NCI-H748 treated with DMSO at 0.1 percent for 48 hours (cell line): Measurements from ENCODE around the gene TEDC2.
"Not testable (repeated sequence)": the region's sequence is repeated elsewhere in the genome, so short reads cannot be mapped to it uniquely, and the experiment has no call there.

Experiments used
- DNase-seq: peaks from one replicate; lab custom pipeline; 2025; lab: John Stamatoyannopoulos, UW

The TEDC2 gene

DNA sequence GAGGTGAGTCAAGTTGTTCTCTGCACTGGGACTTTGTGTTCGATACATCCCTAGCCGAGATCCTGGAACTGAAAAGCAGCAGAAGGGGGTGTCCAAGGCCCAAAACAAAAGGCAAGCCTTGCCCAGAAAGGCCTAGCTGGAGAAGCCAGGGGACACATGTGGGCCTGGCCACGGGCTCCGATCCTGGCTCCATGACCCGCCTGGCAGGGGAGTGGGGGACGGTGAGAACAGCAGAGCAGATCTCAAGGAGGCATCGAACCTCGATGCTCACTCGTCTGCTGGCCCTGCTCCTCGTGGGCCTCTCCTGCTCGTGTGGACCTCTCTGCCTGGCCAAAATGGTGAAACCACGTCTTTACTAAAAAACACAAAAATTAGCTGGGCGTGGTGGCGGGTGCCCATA is 21.8 kb upstream of the TEDC2 start:
- DNase-seq, result no peak

DNA sequence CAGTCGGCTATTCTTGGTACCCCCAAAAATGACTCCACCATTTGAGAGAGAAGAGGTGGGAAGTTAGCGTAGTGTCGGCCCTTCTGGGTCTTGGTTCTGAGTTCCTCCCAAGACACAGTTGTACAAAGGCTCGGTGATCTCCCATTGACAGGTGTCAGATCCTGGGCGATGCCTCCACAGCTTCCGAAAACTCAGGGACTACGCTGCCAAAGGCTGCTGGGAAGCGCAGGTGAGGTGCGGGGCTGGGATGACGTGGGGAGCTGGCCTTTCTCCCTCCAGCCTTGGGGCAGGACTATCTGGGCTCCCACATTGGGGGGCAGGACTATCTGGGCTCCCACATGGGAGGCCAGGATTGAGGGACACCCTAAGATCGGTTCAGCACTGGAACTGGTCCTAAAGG is 20.3 kb upstream of the TEDC2 start:
- no peak for DNase-seq

DNA sequence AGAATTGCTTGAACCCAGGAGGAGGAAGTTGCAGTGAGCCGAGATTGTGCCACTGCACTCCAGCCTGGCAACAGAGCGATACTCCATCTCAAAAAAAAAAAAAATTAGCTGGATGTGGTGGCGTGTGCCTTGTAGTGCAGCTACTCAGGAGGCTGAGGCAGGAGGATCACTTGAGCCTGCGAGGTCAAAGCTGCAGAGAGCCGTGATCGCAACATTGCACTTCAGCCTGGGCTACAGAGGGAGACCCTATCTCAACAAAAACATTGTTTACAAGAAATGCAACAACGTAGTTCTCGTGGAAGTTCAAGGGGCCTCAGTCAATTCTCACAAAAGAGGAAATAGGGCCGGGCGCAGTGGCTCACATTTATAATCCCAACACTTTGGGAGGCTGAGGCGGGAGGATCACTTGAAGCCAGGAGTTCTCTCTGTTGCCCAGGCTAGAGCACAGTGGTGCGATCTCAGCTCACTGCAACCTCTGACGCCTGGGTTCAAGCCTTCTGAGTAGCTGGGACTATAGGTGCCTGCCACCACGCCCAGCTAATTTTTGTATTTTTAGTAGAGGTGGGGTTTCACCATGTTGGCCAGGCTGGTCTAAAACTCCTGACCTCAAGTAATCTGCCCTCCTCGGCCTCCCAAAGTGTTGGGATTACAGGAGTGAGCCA is 18.6 kb upstream of the TEDC2 start:
- DNase-seq, result not testable (repeated sequence)

DNA sequence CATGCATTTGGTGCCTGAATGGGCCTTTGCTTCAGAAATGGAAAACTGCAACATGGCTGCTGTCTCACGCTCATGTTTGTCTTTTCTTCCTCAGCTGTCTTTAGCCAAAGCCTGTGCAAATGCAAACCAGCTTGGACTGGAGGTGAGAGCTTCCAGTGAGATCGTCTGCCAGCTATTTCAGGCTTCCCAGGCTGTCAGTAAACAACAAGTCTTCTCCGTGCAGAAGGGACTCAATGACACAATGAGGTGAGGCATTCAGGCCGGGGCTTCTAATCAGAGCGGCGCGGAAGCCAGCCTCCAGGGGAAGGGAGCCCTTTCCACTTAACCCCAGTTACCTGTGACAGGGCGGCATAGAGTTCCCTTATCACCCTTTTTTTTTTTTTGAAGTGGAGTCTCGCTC is 16.4 kb upstream of the TEDC2 start:
- no peak for DNase-seq

DNA sequence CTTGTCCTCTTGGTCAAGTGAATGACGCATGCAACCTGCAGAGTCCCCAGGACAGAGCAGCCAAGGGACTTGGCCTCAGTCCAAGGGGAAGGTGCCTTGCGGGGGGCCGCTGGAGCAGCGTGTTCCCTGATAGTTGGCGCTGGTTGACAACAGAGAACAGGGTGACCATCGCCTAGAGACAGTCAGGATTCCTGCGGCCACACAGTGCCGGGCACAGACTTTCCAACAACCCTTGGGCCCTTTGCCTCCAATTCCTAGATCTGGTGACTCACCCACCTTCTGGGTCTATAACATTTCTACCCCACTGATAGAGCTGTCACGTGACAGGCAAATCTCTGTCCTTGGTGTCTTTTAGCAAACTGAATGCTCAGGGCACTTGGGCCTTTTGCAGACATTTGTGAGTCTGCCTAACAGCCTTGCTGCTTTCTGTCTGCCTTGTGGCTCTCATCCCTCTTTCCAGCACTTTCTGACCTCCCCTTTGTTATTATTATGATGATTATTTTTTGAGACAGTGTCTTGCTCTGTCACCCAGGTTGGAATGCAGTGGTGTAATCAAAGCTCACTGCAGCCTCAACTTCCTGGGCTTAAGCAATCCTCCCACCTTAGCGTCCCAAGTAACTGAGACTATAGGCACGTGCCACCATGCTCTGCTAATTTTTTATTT is 11.9 kb upstream of the TEDC2 start:
- DNase-seq, result no peak

DNA sequence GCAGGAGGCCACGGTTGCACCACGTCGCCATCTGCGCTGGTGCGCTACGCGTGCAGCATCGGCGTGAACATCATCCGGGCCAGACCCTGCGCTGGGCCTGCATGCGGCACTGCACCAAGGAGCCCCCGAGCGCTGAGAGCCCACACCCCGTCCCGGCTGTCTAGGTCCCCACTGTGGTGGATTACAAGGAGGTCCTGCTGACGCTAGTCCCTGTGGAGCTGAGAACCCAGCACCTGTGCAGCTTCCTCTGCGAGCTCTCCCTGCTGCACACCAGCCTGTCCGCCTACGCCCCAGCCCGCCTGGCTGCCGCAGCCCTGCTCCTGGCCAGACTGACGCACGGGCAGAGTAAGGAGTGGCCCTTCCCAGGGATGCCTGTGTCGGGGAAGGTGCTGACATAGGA is 10.8 kb upstream of the TEDC2 start:
- DNase-seq, result no peak

DNA sequence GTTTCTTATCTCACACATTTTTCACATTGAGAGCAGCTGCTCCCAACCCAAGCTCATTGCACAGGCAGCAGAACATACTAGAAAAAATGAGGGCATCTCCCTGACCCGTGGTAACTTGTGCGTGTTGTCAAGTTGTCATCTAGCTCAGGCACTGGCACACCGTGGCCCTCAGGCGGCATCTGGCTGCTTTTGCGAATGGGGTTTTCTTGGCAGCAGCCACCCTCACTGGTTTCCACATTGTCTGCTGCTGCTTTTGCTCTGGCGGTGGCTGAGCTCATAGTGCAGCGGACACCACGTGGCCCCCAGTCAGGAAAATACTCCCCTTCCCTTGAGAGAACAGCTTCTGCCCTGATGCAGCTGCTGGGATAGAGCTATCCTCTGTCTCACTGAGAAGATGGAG is 9.4 kb upstream of the TEDC2 start:
- DNase-seq, result no peak

DNA sequence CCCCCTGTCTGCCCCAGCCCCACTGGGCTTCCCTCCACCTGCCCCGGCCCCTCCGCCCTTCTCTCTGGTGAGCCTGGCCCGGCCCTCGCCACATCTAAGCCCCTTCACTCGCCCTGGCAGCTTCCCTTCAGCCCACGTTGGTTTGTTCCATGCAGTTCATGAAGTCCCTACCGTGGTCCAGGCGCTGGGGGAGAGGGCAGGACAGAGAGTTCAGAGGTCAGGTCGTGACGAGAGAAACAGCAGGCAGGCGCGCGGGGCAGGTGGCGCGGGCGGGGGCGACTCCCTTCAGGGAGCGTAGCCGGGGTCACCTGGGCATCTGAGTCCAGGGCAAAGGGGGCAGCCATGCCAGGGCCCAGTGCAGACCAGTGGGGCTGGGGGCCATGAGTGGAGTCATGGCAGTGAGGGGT is 8.9 kb upstream of the TEDC2 start:
- no peak for DNase-seq

DNA sequence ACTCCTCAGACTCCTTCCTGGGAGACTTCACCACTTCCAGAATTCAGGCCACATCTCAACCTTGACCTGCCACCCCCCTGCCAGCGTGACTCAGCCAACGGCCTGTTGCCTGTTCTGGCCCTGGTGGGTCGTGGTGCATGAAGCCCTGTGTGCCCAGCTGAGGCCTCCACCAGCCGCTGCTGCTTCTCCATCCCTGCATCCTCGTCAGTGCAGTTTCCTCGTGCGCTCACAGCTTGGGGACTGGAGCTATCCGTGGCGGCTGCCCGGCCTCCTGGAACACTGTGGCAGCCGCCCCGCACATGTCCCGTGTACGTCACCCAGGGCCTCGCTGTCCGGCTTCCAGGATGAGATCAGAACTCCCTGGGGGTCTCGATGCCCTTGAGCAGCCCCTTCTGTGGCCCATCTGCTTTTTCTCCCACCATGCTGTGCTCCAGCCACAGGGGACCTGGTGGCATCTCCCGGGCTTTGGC is 8.0 kb upstream of the TEDC2 start:
- no peak for DNase-seq

DNA sequence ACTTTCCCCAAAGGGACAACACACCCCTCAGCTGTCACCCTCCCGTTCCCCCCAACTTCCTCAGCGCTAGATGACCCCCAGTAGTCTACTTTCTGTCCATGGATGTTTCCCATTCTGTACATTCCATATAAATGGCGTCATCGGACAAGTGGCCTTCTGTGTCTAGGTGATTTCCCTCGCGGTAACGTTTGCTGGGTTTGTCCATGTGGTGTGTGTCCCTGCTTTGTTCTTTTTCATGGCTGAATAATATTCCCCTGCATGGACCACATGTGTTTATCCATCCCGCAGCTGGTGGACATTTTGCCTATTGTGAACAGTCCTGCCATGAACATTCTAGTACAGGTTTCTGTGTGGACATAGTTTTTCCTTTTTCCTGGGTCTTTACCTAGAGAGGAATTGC is 7.3 kb upstream of the TEDC2 start:
- DNase-seq, result no peak

DNA sequence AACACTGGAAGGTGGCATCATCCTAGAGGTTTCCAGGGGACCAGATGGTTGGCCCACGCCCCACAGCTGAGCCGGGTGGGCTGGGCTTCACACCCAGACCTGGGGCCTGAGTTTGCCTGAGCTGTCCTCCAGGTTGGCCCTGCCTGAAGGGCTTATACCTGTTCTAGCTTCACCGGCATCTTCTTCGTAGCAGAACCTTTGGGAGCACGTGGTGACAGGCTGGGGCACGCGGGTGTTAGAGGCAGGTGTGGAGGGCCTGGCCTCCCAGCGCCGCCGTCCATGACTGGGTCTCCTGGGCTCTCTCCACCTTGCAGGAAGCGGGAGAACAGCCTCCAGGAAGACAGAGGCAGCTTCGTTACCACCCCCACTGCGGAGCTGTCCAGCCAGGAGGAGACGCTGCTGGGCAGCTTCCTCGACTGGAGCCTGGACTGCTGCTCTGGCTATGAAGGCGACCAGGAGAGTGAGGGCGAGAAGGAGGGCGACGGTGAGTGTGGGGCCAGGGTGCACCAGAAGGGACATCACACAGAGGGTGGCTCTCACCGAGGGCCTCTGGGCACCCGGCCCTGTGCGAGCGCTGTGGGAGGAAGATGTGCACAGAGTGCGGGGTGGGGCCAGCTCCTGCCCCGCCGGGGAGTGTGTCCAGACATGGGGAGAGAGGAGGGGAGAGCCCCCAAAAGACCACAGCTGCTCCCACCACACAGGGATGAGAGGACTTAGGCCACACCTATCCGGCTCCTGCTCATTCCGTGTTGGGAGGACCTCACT is 4.6 kb upstream of the TEDC2 start:
- DNase-seq, result no peak

DNA sequence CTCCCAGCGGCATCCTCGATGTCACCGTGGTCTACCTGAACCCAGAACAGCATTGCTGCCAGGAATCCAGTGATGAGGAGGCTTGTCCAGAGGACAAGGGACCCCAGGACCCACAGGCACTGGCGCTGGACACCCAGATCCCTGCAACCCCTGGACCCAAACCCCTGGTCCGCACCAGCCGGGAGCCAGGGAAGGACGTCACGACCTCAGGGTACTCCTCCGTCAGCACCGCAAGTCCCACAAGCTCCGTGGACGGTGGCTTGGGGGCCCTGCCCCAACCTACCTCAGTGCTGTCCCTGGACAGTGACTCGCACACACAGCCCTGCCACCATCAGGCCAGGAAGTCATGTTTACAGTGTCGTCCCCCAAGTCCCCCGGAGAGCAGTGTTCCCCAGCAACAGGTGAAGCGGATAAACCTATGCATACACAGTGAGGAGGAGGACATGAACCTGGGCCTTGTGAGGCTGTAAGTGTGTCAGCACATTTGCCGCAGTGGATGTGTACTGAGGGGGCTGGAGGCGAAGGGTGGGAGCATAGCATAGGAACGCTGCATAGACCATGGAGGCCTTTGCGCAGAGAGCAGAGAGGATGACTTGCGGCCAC is 3.3 kb upstream of the TEDC2 start:
- no peak for DNase-seq

DNA sequence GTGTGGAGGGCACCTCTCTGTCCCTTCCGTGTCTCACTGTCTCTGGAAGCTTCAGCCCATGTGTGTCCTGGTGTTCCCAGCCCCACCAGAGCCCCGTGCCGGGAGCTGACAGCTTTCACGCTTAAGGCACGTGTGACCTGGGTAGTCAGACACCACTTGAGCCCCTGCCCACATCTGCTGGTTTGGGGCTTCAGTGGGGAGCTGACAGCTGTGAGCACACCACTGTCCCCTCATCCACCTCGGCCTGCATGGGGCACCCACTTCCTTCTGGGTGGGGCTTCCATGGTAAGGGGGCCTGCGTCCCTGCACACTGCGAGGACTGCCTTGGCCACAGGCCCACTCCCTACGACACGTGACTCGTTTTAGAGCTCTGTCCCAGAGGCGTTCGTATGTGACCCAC is 2.6 kb upstream of the TEDC2 start:
- DNase-seq, result no peak

DNA sequence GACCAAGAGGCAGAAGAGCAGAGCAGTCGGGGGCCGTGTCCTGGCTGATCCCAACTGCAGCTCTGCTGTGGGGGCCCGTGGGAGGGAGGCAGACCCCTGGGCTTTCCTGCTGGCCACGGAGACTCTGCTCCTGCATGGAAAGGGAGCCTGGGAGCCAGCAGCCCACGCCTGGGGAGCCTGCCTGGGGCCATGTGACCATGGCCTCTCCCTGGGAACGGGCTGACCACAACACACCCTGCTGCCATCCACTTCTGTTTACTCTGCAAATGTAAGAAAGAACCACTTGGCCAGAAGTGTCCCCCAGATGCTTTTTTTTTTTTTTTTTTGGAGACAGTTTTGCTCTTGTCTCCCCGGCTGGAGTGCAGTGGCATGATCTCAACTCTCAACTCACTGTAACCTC is 2.0 kb upstream of the TEDC2 start:
- DNase-seq, result no peak

DNA sequence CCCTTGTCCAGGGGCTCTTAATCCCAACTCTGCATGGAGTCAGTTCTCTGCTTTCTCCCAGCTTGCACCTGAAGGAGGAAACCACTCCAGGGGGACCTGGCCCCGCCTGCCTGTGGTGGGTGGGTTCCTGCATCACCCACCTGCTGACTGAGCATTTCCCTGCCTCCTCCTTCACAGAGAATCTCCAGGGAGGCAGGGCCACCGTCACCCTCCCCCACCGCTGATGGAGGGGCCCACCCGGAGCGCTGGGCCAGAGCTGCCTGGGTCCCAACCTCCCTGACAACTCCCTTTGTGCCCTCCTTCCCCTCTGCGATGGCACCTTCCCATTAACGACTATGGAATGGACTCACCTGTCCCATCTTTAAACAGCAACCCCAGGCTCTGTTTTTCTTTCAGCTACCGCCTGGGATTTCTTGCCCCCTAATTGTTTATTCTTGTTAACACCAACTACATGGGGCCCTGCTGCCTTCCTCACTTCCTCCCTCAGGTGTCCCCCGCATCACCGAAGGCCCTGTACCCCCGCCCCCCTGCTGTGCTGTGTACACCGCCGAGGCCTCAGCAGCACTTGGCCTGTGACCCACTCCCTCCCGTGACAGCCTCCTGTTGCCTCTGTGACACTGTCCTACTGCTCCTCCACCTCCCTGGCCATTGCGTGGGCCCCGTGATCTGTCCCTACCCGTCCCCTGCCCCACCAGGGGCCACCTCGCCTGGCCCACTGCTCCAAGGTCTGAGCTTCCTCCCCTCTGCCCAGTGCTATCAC is 842 bp upstream of the TEDC2 start:
- no peak for DNase-seq

DNA sequence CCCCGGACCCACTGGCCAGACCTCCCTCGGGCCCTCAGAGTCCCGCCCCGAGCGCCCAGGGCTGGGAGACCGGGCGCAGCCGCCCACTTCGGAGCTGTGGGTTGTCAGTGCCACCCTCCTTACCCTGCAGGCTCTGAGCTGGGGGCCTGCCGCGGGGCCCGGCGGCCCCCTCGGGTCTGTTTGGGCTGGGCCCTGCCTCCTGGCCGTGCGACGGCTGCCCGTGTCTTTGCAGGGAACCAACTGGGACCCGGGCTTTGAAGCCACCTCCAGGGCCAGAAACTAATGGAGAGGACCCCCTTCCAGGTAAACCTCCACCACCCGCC is 443 bp downstream of the TEDC2 start:
- DNase-seq, result no peak

DNA sequence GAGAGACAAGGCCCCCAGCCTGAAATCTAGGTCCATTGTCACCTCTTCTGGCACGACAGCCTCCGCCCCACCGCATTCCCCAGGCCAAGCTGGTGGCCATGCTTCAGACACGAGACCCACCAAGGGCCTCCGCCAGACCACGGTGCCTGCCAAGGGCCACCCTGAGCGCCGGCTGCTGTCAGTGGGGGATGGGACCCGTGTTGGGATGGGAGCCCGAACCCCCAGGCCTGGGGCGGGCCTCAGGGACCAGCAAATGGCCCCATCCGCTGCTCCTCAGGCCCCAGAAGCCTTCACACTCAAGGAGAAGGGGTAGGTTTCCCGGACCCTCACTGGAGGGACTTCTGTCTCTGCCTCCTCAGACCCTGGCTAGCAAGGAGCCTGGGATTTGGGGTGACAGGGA is 1.0 kb downstream of the TEDC2 start:
- DNase-seq, result no peak

DNA sequence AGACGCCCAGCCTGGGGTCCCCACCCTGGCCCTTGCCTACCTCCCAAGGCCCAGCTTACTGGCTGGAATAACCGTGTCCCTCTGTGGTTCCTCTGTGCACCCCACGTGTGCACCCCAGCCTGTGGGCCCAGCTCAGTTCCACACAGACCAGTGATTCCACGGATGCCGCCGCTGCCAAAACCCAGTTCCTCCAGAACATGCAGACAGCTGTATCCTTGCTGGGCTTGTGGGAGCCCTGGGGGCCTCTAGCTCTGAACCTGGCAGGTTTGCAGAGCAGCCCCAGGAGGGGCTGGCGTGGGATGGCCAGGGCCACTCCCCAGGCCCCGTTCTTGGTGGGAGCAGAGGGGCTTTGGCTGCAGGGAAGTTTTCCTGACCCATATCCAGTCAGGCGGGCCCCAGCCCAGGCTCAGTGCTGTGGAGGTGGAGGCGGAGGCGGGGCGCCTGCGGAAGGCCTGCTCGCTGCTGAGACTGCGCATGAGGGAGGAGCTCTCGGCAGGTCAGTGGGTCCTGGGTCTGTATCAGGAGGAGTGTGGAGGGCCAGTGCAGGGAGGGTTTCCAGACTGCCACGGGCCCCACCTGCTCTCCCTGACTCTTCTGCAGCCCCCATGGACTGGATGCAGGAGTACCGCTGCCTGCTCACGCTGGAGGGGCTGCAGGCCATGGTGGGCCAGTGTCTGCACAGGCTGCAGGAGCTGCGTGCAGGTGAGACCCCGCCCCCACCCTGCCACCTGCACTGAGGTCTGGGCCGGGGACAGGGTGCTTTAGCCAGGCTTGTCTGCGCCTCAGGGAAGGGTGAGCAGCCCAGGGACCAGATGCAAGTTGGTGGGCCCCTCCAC is 2.3 kb downstream of the TEDC2 start:
- no peak for DNase-seq

DNA sequence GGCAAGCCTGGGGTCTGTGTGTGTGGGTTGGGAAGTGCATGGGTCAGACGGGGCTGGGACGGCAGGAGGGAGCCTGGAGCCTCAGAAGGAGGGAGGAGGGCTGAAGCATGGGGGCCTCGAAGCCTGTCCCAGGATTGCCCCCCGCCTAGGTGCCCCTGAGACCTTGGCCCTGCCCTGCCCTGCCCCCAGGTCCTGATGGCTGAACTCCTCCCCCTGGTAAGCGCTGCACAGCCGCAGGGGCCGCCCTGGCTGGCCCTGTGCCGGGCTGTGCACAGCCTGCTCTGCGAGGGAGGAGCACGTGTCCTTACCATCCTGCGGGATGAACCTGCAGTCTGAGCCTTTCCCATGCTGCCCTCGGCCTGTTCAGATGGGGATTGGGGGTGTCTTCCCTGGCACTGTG is 4.4 kb downstream of the TEDC2 start:
- no peak for DNase-seq

DNA sequence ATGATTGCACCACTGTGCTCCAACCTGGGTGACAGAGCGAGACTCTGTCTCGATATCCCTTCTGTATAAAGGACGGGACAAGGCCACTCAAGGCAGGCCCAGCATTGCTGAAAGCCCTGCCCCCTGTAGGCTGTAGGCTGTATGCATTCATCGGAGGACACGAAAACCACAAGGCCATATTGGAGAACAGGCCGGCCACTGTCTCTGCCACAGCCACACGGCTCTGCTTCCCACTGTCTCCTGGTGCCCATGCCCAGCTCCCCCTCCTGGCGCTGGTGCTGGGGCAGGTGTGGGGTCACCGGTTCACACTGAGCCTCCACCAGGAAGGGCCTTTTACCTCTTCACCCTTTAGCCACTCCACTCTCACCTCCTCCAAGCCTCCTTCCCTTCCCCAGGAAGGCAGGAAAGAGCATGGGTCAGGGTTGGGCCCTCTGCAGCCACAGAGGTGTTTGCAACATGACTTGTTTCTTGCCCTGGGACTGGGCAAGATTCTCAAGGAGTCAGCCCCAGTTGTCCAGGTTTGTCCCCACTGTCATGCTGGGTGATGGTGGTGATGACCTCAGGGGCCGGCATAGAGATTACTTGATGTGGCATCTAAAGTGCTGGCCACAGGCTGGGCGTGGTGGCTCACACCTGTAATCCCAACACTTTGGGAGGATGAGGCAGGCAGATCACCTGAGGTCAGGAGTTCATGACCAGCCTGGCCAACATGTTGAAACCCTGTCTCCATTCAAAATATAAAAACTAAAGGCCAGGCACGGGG is 5.9 kb downstream of the TEDC2 start:
- DNase-seq, result no peak
